Measurements from ENCODE around the gene TMEM134. TPM values are rescaled to one million over a fixed set of nuclear protein-coding genes. Genes with fewer than 3 reads are reported as not detected.
"Not testable (repeated sequence)": the region's sequence is repeated elsewhere in the genome, so short reads cannot be mapped to it uniquely, and the experiment has no call there.

Gene TMEM134
- polyA plus RNA-seq, 4 donors = 70.3 to 119 (median 71.2) TPM

DNA sequence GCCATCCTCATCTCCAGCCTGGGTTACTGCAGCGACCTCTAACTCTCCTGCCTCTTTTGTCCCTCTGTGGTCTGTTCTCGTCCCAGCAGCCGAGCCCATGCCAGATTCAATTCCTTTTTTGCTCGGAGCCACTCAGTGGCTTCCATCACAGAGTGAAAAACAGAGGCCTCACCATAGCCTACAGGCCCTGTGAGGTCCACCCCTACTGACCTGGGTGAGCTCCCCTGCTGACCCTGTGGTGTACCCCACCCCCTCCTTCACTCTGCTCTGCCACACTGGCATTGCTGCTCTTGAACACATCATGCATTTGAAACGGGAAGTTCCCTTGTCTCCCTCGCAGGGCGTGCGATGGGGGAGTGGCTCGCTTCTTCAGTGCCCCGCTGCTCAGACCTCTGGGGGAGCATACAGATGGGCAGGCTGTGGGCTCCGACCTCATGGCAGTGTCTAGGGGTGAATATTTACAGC is 15.8 kb upstream of the TMEM134 start:
- DNase-seq (no peak), FAIRE-seq (no peak)
- 54 to 80% (median 71%) methylated on average over 11 of the region's 11 CpGs for WGBS, 3 donors
- no peak overlapping the region for H3K4me3 ChIP-seq (ENCODE audit: low read depth in 1 of 3, low read length in 3 of 3)
- peaks cover 0 to 6% of the 10 kb centered on the region in 2 donors for H3K9me3 ChIP-seq (ENCODE audit: control insufficient read depth in 2 of 2, insufficient read depth in 1 of 2, low read depth in 1 of 2, low read length in 1 of 2)
- peak overlapping the region in 2 of 3 donors; percentile 60 to 85 for H3K27ac ChIP-seq (ENCODE audit: low read depth in 1 of 3, low read length in 2 of 3)
- no peaks in the 10 kb centered on the region for H3K27me3 ChIP-seq (ENCODE audit: control insufficient read depth in 3 of 3, insufficient read depth in 3 of 3, low read length in 3 of 3)
- peaks cover 2 to 13% (median 2%) of the 10 kb centered on the region in 3 donors for H3K4me1 ChIP-seq (ENCODE audit: control insufficient read depth in 3 of 3, insufficient read depth in 2 of 3, low read depth in 1 of 3, low read length in 2 of 3)
- peaks cover 0 to 45% (median 2%) of the 10 kb centered on the region in 3 donors for H3K36me3 ChIP-seq (ENCODE audit: control insufficient read depth in 3 of 3, insufficient read depth in 2 of 3, low read depth in 1 of 3, low read length in 3 of 3)

DNA sequence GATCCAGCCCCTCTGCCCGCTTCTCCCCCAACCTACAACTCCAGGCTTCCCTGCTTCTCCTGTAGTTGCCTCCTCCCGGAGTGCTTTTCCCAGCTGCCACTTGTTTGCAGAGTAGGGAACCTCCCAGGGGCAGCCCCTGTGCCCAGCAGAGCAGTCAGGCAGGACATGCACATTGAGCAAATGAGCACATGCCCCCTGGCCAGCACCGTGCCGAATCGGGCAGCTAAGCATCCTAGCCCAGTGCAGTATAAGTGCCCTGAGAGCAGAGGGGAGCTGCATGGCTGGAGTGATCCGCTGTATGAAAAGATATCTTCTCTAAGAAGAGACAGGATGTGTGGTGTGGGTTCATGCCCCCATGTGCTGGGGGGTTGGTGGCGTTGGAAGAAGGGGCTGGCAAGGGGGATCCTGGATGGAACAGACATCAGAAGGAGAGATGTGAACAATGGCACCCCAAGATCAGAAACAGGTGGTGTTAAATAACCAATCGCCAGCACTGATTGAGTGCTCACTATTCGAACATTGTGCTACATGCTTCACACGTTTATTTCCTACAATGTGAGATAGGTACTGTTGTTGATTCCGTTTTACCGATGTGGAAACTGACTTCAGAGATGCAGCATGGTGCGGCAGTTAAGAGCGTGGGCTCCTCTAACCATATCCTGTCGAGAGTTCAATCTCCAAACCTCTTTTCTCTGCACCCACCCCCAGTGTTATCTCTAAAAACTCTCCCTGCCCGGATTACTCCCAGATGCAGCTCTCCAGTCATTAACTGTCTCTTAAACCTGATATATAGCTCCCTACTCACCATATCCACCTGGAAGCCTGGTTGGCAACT is 15.0 kb upstream of the TMEM134 start:
- peak in 1 of 2 donors; percentile 33 for DNase-seq
- FAIRE-seq = no peak
- H3K4me3 ChIP-seq (ENCODE audit: low read depth in 1 of 3, low read length in 3 of 3) = peak overlapping the region in 2 of 3 donors; percentile 36 to 50
- H3K27me3 ChIP-seq (ENCODE audit: control insufficient read depth in 3 of 3, insufficient read depth in 3 of 3, low read length in 3 of 3) = no peaks in the 10 kb centered on the region
- peaks cover 2 to 13% (median 2%) of the 10 kb centered on the region in 3 donors for H3K4me1 ChIP-seq (ENCODE audit: control insufficient read depth in 3 of 3, insufficient read depth in 2 of 3, low read depth in 1 of 3, low read length in 2 of 3)
- H3K27ac ChIP-seq (ENCODE audit: low read depth in 1 of 3, low read length in 2 of 3) = peak overlapping the region in 2 of 3 donors; percentile 60 to 85
- H3K9me3 ChIP-seq (ENCODE audit: control insufficient read depth in 2 of 2, insufficient read depth in 1 of 2, low read depth in 1 of 2, low read length in 1 of 2) = peaks cover 0 to 6% of the 10 kb centered on the region in 2 donors
- 61 to 79% (median 68%) methylated on average over 16 of the region's 16 CpGs for WGBS, 3 donors
- H3K36me3 ChIP-seq (ENCODE audit: control insufficient read depth in 3 of 3, insufficient read depth in 2 of 3, low read depth in 1 of 3, low read length in 3 of 3) = peaks cover 0 to 37% (median 0%) of the 10 kb centered on the region in 3 donors

DNA sequence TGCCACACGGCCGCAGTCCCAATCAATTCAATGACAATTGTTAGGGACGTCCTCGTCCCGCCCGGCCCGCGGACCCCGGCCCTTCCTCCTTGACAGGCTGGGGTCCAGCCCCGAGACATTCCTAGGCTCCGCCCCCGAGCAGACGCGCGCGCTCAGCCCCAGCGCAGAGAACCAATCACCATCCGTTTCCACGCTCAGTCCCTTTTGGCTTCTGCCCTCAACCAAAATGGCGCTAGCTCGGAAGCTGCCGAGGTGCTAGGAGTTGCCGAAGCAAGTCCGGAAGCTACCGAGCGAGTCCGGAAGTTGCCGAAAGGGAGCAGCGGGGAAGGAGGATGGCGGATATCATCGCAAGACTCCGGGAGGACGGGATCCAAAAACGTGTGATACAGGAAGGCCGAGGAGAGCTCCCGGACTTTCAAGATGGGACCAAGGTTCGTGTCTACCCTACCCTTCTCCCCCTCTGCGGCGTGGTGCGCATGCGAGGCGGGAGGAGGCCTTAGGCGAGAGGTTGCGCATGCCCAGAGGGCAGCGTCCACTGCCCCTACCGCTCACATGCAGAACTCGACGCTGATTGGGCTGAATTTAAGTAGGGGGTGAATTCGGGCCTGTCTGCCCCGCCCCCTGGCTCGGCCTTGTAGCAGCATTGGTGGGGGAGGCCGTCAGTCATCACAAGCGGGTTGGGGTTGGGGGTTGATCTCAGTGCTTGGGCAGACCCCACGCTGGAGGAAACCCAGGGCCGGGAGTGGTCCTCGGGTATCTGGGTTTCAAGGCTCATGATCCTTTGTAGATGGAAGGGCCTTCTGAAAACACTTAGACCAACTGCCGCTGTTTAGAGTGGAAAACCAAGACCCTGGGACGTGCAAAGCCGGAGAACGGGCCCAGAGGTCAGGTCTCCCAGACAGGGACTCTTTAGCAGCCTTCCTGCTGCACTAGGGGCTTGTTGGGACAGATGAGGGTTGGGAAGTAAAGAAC is 14.1 kb upstream of the TMEM134 start, which contains the start of gene AIP:
Gene AIP, plus strand, starts transcription at position 200 of the 972 bp plus-strand sequence. Its CDS starts 133 bp downstream, at position 333.
- H3K4me3 ChIP-seq (ENCODE audit: low read depth in 1 of 3, low read length in 3 of 3) = peak within 1 kb of the TSS; percentile 36 to 65 (median 50)
- DNase-seq (peak; percentile 99), FAIRE-seq (no peak)
- peak within 1 kb of the TSS; percentile 44 to 85 (median 69) for H3K27ac ChIP-seq (ENCODE audit: low read depth in 1 of 3, low read length in 2 of 3)
- peaks cover 2 to 13% (median 2%) of the 10 kb centered on the region in 3 donors for H3K4me1 ChIP-seq (ENCODE audit: control insufficient read depth in 3 of 3, insufficient read depth in 2 of 3, low read depth in 1 of 3, low read length in 2 of 3)
- peaks cover 0 to 28% (median 0%) of the 10 kb centered on the region in 3 donors for H3K36me3 ChIP-seq (ENCODE audit: control insufficient read depth in 3 of 3, insufficient read depth in 2 of 3, low read depth in 1 of 3, low read length in 3 of 3)
- WGBS, 3 donors = 9 to 10% (median 10%) methylated on average over 60 of the region's 60 CpGs
- H3K9me3 ChIP-seq (ENCODE audit: control insufficient read depth in 2 of 2, insufficient read depth in 1 of 2, low read depth in 1 of 2, low read length in 1 of 2) = peaks cover 0 to 6% of the 10 kb centered on the region in 2 donors
- H3K27me3 ChIP-seq (ENCODE audit: control insufficient read depth in 3 of 3, insufficient read depth in 3 of 3, low read length in 3 of 3) = no peaks in the 10 kb centered on the region

DNA sequence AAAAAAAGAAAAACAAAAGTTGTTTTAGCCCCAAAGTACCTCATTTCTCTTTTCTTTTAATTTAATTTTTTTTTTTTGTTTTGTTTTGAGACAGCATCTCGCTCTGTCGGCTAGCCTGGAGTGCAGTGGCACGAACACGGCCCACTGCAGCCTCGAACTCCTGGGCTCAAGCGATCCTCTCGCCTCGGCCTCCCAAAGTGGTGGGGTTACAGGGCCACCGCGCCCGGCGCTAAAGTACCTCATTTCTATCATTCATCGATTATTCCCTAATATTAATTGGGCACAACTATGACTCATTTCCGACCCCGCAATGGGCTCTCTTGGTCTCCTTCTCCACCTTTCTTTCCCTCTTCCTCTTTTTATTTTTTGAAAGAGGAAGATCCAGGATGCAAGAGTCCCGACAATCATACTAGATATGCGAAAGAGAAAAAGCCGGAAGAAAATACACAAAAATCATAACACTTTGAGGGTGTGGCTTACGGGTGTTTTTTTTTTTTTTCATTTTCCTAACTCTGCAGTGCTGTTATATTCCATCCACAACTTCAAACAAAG is 13.3 kb upstream of the TMEM134 start:
- H3K9me3 ChIP-seq (ENCODE audit: control insufficient read depth in 2 of 2, insufficient read depth in 1 of 2, low read depth in 1 of 2, low read length in 1 of 2) = peaks cover 0 to 6% of the 10 kb centered on the region in 2 donors
- H3K27me3 ChIP-seq (ENCODE audit: control insufficient read depth in 3 of 3, insufficient read depth in 3 of 3, low read length in 3 of 3) = no peaks in the 10 kb centered on the region
- H3K27ac ChIP-seq (ENCODE audit: low read depth in 1 of 3, low read length in 2 of 3) = peak overlapping the region; percentile 44 to 85 (median 69)
- H3K36me3 ChIP-seq (ENCODE audit: control insufficient read depth in 3 of 3, insufficient read depth in 2 of 3, low read depth in 1 of 3, low read length in 3 of 3) = peaks cover 0 to 21% (median 0%) of the 10 kb centered on the region in 3 donors
- DNase-seq = no peak
- H3K4me1 ChIP-seq (ENCODE audit: control insufficient read depth in 3 of 3, insufficient read depth in 2 of 3, low read depth in 1 of 3, low read length in 2 of 3) = peaks cover 2 to 13% (median 2%) of the 10 kb centered on the region in 3 donors
- 18 to 31% (median 24%) methylated on average over 19 of the region's 19 CpGs for WGBS, 3 donors
- H3K4me3 ChIP-seq (ENCODE audit: low read depth in 1 of 3, low read length in 3 of 3) = peak overlapping the region; percentile 28 to 65 (median 50)
- no peak for FAIRE-seq

DNA sequence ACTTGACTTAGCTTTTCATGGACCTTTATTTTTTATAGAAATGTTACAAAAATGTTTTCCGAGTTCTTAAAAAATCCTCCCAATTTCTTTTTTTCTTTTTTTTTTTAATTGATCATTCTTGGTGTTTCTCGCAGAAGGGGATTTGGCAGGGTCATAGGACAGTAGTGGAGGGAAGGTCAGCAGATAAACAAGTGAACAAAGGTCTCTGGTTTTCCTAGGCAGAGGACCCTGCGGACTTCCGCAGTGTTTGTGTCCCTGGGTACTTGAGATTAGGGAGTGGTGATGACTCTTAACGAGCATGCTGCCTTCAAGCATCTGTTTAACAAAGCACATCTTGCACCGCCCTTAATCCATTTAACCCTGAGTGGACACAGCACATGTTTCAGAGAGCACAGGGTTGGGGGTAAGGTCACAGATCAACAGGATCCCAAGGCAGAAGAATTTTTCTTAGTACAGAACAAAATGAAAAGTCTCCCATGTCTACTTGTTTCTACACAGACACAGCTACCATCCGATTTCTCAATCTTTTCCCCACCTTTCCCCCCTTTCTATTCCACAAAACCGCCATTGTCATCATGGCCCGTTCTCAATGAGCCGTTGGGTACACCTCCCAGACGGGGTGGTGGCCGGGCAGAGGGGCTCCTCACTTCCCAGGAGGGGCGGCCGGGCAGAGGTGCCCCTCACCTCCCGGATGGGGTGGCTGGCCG is 8.4 kb upstream of the TMEM134 start:
- H3K36me3 ChIP-seq (ENCODE audit: control insufficient read depth in 3 of 3, insufficient read depth in 2 of 3, low read depth in 1 of 3, low read length in 3 of 3); DNase-seq; H3K4me3 ChIP-seq (ENCODE audit: low read depth in 1 of 3, low read length in 3 of 3); H3K27ac ChIP-seq (ENCODE audit: low read depth in 1 of 3, low read length in 2 of 3); H3K4me1 ChIP-seq (ENCODE audit: control insufficient read depth in 3 of 3, insufficient read depth in 2 of 3, low read depth in 1 of 3, low read length in 2 of 3); H3K27me3 ChIP-seq (ENCODE audit: control insufficient read depth in 3 of 3, insufficient read depth in 3 of 3, low read length in 3 of 3); FAIRE-seq; H3K9me3 ChIP-seq (ENCODE audit: control insufficient read depth in 2 of 2, insufficient read depth in 1 of 2, low read depth in 1 of 2, low read length in 1 of 2): not testable (repeated sequence)
- WGBS, 3 donors = 79 to 84% (median 80%) methylated on average over 12 to 14 of the region's 16 CpGs

DNA sequence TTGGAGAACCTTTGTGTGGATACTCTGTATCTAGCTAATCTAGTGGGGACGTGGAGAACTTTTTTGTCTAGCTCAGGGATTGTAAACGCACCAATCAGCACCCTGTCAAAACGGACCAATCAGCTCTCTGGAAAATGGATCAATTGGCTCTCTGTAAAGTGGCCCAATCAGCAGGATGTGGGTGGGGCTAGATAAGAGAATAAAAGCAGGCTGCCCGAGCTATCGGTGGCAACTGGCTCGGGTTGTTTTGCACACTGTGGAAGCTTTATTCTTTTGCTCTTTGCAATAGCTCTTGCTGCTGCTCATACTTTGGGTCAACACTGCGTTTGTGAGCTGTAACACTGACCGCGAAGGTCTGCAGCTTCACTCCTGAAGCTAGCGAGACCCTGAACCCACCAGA is 7.6 kb upstream of the TMEM134 start:
- not testable (repeated sequence) for H3K27me3 ChIP-seq (ENCODE audit: control insufficient read depth in 3 of 3, insufficient read depth in 3 of 3, low read length in 3 of 3); H3K4me3 ChIP-seq (ENCODE audit: low read depth in 1 of 3, low read length in 3 of 3); H3K36me3 ChIP-seq (ENCODE audit: control insufficient read depth in 3 of 3, insufficient read depth in 2 of 3, low read depth in 1 of 3, low read length in 3 of 3); H3K4me1 ChIP-seq (ENCODE audit: control insufficient read depth in 3 of 3, insufficient read depth in 2 of 3, low read depth in 1 of 3, low read length in 2 of 3); DNase-seq; H3K9me3 ChIP-seq (ENCODE audit: control insufficient read depth in 2 of 2, insufficient read depth in 1 of 2, low read depth in 1 of 2, low read length in 1 of 2); H3K27ac ChIP-seq (ENCODE audit: low read depth in 1 of 3, low read length in 2 of 3); FAIRE-seq
- 64 to 75% (median 72%) methylated on average over 10 of the region's 10 CpGs for WGBS, 3 donors

DNA sequence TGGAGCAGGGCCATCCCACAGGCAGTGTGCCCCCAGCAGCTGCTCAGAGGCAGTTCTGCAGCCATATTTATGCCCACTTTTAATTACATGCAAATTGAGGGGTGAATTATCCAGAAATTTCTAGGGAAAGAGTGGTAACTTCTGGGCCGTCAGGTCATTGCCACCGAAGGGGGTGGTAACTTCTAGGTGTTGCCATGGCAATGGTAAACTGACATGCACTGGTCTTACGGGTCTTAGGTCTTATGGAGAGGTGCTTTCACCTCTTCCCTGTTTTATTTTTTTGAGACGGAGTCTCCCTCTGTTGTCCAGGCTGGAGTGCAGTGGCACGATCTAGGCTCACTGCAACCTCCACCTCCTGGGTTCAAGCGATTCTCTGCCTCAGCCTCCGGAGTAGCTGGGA is 3.8 kb upstream of the TMEM134 start:
- Histone ChIP-seq H3K36me3 (ENCODE audit: control insufficient read depth in 3 of 3, insufficient read depth in 2 of 3, low read depth in 1 of 3, low read length in 3 of 3) (no peaks in the 10 kb centered on the region), H3K9me3 (ENCODE audit: control insufficient read depth in 2 of 2, insufficient read depth in 1 of 2, low read depth in 1 of 2, low read length in 1 of 2) (peaks cover 0 to 3% of the 10 kb centered on the region in 2 donors), H3K27ac (ENCODE audit: low read depth in 1 of 3, low read length in 2 of 3) (no peak overlapping the region), H3K4me3 (ENCODE audit: low read depth in 1 of 3, low read length in 3 of 3) (no peak overlapping the region), H3K4me1 (ENCODE audit: control insufficient read depth in 3 of 3, insufficient read depth in 2 of 3, low read depth in 1 of 3, low read length in 2 of 3) (peaks cover 0 to 11% (median 0%) of the 10 kb centered on the region in 3 donors), H3K27me3 (ENCODE audit: control insufficient read depth in 3 of 3, insufficient read depth in 3 of 3, low read length in 3 of 3) (no peaks in the 10 kb centered on the region)
- WGBS, 3 donors = 75 to 86% (median 85%) methylated on average over 7 of the region's 7 CpGs
- FAIRE-seq = no peak
- DNase-seq = no peak
